UCSD-AML1 (cell line): ENCODE data around the gene GMCL2.
"Not testable (repeated sequence)": the region's sequence is repeated elsewhere in the genome, so short reads cannot be mapped to it uniquely, and the experiment has no call there.

Source experiments
- DNase-seq: peaks from one replicate; lab custom pipeline; 2025; ENCODE audit not compliant: unreplicated experiment; lab: John Stamatoyannopoulos, UW

Gene GMCL2

DNA sequence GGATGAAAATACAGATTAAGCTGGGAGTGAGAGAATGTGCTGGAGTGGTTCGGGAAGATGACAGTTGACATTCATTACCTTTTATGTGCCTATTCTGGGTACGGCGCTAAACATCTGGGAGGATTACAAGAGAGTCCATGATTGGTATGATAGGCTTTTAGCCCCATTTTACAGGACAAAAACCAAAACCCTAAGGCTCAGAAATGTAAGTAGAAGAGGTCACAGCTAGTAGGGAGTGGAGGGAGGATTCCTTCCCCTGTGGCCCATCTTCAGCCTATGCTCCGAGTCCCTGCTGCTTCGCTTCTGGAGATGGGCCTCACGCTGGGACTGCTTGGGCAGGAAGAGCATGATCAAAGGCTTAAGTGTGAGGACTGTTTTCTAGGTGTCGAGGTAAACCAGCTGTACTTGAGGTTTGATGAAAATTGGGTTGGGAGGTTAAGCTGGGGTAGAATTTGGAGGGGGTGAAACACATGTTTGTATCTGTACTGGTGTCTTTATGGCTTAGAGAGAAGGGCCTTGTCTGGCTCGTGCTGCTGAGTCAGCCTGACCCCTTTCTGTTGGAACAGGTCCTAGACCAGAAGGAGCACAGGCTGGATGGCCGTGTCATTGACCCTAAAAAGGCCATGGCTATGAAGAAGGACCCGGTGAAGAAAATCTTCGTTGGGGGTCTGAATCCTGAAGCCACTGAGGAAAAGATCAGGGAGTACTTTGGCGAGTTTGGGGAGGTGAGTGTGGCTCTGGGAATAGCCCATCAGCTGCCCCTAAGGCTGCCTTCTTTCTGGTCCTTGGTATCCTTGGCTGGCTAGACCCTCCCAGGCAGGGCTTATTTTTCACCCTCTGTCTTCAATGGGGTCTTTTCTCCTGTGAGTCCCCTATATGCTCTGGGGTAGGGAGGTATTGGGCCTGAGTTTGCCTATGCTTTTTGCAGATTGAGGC is 19.3 kb upstream of the GMCL2 start:
- no peak for DNase-seq

DNA sequence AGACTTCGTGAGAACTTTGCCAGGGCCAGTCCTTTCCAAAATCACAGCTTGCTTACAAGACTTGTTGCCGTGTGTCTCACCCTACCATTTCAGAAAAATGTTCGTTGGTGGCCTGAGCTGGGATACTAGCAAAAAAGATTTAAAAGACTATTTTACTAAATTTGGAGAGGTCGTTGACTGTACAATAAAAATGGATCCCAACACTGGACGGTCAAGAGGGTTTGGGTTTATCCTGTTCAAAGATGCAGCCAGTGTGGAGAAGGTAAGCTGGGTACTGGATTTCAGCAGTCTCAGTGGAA is 18.5 kb upstream of the GMCL2 start:
- no peak for DNase-seq

DNA sequence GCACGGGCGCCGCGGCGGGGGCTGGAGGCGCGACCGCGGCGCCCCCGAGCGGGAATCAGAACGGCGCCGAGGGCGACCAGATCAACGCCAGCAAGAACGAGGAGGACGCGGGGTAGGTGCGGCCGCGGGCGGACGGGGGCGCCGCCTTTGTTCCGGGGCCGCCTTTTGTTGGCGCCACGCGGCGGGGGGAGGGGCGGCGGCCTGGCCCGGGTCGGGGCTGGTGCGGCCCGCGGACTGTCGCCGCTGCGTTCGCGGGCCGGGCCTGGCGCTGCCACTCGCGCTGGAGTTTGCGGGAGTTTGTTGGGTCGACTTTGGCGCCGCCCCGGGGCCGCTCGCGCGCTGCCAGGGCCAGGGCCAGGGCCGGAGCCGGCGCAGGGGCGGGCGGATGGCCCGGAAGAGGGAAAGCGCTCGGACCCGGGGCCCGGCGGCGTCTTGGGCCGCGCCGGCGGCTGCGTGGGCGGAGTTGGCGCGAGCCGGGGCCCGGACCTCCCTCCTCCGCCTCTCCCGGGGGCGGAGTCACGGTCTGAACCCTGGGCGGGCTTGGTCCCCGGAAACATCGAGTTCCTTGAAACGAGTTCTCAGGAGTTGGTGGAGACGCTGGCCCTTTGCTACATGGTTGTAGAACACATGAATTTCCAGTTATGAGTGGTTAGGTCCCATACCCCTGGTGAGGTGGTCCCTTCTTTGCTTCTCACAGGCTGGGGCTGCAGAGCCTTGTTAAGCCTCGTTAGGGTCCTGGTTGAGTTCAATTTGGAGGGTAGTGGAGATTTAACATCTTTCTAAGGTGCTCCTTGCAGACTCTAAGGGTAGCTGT is 18.0 kb upstream of the GMCL2 start:
- peak; percentile 83 for DNase-seq

DNA sequence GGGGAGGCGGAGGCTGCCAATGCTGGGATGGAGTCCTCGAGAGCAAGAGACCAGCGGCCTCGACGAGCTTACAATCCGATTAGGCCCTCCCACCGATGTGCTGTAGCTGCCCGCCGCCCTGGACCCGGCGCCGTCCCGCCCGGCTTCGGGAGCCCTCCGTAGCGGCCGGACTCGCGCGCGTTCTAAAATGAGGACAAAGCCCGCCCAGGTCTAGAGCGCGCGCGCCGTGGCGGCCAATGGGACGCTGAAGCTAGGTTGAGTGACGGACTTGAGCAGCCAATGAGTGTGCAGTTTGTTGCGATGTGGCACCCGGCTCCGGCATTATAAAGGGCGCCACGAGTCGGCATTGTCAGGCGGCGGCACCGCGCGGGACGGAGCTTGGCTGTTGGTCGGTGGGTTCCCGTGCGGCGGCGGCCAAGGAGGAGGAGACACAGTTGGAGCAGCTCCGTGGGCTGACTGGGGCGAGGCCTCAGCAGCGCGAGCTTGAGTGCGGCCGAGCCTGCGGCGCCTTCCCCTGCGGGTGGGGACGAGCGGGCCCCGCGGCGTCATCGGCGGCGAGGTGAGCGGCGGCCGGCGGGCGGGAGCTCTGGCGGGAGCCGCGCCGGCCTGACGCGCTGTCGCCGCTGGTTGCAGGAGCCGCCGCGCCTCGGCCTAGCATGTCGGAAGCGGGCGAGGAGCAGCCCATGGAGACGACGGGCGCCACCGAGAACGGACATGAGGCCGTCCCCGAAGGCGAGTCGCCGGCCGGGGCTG is 17.2 kb upstream of the GMCL2 start, which contains the start of gene HNRNPAB:
HNRNPAB (plus strand) TSS at position 352 of the 753 bp plus-strand sequence; CDS start at position 657, 305 bp downstream.
- DNase-seq, result peak; percentile 95

DNA sequence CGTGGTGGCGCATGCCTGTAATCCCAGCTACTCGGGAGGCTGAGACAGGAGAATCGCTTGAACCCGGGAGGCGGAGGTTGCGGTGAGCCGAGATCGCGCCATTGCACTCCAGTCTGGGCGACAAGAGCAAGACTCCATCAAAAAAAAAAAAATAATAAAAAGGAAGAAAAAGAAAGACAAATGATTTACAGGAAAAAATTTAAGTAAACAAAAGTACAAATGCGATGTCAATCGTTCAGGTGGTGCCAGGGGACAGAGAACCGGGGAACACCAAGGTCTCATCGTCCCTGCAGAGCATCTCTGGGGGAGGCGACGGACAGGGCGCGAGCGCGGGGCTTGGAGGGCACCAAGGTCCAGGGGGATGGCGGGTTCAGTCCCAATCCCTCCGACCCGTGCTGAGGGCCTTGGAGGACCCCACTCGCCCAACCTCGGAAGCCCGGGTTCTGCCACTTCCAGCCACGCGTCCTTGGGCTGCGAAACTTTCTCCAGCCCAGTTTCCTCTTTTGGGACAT is 16.6 kb upstream of the GMCL2 start:
- DNase-seq, result no peak

DNA sequence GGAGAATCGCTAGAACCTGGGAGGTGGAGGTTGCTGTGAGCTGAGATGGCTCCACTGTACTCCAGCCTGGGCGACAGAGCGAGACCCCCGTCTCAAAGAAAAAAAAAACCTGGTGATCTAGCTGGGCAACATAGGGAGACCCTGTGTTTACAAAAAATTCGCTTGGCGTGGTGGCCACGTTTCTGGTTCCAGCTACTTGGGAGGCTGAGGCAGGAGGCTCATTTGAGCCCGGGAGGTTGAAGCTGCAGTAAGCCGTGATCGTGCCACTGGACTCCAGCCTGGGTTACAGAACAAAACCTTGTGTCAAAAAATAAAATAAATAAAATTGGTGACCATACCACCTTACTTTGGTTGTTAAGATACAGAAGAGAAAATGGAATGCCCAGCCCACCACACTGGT is 15.4 kb upstream of the GMCL2 start:
- no peak for DNase-seq

DNA sequence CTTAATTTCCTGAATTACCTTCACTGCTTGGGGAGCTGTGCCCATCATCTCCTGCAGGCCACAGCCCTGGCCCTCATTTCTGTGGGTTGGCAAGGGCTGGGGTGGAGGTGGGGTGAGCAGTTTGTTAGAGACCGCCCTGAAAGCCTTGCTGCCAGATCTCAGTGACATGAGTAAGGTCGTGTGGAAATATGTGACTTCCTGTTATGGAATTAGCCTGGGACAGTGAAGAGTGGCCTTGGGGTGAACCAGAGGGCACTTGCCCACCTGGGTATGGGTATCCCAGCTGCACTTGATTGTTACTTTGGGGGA is 14.7 kb upstream of the GMCL2 start:
- no peak for DNase-seq

DNA sequence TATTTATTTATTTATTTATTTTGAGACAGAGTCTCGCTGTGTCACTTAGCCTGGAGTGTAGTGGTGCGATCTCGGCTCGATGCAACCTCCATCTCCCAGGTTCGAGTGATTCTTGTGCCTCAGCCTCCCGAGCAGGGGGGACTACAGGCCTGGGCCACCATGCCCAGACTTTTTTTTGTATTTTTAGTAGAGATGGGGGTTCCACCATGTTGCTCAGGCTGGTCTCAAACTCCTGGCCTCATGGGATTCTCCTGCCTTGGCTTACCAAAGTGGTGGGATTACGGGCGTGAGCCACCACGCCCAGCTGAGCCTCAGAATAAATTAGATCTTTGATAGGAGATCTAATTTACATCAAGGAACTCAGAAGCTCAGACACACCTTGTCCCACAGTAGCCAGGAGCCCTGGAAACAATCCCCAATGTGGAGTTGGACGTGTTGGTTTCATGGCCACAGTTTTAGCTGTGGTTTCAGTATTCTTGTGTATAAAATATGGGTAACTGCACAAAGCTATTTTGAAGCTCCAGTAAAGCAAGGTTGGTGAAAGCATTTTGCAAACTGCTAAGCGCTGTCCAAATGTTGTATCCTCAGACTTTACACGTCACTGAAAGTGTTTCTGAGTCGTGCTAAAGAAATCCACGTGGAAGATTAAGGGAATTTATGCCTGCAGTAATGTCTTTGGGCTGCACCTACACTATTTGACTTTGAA is 14.2 kb upstream of the GMCL2 start:
- no peak for DNase-seq

DNA sequence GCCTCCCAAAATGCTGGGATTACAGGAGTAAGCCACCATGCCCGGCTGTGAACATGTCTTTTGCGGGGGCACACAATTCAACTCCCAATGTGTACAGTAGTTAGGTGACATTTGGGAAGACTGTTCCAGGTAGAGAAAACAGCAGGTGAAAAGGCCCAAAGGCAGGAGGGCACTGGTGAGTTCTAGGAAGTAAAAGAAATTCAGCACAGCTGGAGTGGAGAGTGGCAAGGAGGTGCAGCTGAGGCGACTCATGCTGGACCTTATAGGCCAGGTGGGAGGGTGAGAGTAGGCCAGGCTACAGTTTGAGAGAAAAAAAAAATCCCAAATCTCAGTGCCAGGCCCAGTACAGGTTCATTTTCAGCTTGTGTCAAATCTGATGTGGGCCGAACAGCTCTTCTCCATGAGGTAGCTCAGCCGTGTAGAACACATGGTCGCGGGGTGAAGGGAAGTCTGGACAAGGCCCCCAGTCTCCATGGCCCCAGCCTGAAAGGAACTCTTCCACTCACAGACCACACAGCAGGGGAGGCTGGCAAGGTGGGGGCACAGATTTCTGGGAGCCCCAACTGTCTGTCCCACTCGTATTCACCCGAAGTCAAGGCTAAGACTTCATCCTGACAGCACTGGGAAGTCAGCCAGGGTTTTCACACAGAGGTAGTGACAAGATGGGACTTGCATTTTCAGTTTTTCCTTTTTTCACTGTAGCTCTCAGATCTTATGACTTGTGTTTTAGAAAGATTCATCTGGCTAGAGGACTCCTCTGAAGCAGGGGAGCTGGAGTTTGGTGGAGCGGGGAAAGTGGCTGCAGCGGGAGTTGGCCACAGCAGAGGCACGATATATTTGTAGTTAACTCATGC is 12.6 kb upstream of the GMCL2 start:
- DNase-seq, result no peak

DNA sequence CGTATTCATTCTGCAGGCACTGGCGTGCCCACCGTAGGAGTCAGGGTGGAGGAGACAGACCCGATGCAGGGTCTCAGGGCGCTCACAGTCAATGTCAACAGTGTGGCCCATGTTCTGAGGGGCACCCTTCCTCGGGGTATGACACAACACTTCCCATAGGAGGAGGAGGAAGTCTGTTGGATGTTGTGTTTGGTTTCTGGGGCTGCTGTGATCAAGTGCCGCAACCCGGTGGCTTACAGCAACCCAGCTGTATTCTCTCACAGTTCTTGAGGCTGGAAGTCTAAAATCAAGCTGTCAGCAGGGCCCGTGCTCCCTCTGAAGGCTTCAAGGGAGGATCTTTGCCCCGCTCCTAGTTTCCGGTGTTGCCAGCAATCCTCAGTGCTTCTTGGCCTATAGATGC is 11.5 kb upstream of the GMCL2 start:
- DNase-seq, result no peak

DNA sequence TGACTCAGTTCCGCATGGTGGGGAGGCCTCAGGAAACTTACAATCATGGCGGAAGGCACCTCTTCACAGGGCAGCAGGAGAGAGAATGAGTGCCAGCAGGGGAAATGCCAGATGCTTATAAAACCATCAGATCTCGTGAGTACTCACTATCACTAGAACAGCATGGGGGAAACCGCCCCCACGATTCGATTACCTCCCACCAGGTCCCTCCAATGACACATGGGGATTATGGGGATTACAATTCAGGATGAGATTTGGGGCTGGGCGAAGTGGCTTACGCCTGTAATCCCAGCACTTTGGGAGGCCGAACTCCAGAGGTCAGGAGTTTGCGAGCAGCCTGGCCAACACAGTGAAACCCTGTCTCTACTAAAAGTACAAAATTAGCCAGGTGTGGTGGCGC is 11.0 kb upstream of the GMCL2 start:
- not testable (repeated sequence) for DNase-seq

DNA sequence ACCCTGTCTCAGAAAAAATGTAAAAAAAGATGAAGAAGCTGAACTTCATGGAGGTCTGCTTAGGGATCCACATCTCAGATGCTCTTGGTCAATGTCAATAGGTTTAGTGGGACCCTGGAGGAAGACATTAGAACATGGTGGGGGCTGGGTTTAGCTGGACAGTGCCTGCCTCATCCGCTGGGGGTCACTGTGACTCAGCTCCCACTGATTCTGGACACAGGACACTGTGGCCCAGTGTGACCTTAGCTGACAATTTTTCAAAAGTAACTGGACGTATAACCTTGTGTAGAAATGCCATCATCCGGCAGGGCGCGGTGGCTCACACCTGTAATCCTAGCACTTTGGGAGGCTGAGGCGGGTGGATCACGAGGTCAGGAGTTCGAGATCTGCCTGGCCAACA is 9.8 kb upstream of the GMCL2 start:
- DNase-seq, result no peak

DNA sequence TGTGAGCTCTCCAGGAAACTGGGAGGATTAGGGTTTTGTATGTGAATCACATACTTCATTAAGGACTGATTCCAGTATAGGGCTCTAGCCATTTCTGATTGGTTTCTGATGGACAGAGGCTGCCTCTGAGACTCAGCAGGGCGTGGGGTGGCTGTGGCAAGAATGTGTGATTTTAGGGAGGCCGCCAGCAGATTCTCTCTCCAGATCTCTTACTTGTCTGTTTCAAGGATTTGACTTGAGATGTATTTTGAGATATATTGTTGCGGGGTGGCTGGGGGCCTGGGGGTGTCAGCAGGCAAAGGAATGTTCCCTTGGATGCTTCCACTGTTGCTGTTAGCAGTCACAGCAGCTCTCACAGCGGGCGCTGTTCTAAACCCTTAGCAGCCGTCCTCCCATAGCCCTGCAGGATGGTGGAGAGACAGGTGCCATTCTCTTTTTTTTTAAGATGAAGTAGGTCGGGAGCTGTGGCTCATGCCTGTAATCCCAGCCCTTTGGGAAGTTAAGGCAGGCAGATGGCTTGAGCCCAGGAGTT is 9.2 kb upstream of the GMCL2 start:
- no peak for DNase-seq

DNA sequence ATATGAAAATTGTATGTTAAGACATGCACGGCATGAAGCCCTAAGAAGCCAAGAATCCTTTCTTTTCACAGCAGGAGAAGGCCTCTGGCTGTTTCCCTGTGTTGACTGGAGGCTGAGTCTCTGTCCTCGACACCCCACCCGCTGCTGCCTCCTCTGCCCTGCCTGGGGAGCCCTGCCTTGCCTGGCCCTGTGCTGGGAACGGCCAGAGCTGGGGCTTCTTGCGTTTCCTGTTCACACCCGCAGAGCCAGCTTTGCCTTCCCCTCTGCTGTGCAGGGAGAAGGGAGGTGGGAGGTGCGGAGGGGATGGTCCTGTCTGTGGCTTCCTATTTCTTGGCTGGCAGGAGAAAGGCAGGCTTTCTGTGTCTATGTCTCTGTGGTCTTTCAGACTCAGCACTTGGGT is 6.9 kb upstream of the GMCL2 start:
- peak; percentile 70 for DNase-seq

DNA sequence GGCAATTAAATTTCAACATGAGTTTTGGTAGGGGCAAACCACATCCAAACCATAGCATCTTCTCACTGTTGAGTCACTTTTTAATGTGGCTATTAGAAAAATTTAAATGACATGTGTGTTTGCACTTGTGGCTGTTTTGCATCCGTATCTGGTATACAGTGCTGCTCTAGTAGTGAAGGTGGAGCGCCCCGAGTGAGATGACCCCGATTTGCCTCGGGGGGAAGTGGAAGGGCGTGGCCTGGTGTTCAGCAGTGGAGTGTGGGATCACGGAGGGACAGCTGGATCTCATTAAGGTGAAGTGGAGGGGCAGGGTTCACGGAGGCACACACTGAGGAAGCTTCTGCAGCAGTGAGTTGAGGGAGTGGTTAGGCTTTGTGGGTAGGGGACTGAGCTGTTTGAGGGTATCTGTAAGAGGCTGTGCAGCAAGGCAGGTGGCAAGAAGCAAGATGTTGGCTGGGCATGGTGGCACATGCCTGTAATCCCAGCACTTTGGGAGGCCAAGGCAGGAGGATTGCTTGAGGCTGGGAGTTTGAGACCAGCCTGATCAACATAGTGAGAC is 6.2 kb upstream of the GMCL2 start:
- DNase-seq, result no peak

DNA sequence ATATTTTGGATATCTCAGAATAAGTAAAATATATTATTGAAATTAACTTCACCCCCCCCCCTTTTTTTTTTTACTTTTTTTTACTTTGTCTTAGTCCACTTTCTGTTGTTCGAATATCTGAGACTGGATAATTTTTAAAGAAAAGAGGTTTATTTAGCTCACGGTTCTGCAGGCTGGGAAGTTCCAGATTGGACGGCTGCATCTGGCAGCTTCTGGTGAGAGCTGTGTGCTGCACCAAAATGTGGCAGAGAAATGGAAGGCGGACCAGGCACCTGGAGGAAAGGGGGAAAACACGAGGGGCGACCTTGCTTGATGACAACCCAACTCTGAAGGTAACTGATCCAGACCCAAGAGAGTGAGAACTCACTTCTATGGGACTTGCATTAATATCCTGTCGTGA is 5.6 kb upstream of the GMCL2 start:
- no peak for DNase-seq

DNA sequence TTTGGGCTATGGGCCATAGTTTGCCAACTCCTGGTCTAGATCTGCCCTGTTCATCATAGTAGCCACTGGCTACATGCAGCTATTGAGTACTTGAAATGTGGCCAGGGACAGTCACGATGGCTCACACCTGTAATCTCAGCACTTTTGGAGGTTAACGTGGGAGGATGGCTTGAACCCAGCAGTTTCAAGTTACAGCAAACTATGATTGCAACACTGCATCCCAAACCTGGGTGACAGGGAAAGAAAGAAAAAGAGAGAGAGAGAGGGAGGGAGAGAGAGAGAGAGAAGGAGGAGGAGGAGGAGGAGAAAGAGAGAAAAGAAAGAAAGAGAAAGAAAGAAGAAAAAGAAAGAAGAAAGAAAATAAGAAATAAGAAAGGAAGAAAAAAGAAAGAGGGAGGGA is 5.1 kb upstream of the GMCL2 start:
- DNase-seq, result no peak

DNA sequence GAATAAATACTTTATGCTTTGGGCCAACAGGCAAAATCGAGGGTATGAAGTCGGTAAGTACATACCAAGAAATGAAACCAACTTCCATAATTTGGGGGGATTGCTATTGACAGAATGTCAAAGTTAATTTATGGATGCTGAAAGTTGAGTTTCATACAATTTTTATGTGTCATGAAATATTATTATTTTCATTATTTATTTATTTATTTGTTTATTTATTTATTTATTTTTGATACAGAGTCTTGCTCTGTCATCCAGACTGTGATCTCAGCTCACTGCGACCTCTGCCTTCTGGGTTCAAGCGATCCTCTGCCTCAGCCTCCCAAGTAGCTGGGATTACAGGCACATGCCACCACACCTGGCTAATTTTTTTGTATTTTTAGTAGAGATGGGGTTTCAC is 4.5 kb upstream of the GMCL2 start:
- no peak for DNase-seq

DNA sequence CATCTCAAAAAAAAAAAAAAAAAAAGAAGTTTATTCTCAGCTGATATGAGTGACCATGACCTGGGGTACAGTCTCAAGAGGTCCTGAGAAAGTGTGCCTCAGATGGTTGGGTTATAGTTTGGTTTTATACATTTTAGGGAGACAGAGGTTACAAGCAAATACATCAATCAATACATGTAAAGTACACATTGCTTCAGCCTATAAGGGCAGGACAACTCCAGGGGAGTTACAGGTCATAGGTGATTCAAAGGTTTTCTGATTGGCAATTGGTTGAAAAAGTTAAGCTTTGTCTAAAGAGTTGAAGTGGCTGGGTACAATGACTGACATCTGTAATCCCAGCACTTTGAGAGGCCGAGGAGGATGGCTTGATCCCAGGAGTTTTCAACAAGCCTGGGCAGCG is 2.3 kb upstream of the GMCL2 start:
- DNase-seq, result no peak
